GM18520 (cell line): ENCODE data around the gene OBSCN.

Source experiments
- ATAC-seq: cut with Tn5 transposase; IDR thresholded peaks from one replicate; pipeline ENCODE4 v1.9.1; 2021; ENCODE audit not compliant: unreplicated experiment

The OBSCN gene

DNA sequence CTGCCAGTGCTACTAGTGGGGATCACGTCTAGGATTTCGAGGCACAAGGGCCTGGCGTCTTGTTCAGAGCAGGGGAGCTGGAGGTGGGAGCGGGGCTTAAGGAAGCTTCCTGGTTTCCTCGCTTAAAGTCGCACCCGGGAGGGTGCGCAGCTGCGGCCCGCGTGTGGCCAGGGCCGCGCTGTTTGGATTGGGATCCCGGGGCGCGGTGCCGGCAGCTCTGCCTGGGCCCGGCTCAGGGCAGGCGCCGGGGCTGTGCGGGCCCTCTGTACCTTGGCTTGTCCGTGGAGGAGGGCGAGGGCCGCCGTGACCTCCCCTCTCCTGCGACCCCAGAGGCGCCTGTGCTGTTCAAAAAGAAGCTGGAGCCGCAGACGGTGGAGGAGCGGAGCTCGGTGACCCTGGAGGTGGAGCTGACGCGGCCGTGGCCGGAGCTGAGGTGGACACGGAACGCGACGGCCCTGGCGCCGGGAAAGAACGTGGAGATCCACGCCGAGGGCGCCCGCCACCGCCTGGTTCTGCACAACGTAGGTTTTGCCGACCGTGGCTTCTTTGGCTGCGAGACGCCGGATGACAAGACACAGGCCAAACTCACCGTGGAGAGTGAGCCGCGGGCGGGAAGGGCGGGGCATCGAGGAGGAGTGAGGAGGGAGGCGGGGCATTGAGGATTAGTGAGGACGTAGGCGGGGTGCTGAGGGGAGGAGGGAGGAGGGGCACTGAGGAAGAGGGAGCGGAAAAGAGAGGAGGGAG is 67.8 kb downstream of the OBSCN start:
- ATAC-seq = peak; percentile 42

DNA sequence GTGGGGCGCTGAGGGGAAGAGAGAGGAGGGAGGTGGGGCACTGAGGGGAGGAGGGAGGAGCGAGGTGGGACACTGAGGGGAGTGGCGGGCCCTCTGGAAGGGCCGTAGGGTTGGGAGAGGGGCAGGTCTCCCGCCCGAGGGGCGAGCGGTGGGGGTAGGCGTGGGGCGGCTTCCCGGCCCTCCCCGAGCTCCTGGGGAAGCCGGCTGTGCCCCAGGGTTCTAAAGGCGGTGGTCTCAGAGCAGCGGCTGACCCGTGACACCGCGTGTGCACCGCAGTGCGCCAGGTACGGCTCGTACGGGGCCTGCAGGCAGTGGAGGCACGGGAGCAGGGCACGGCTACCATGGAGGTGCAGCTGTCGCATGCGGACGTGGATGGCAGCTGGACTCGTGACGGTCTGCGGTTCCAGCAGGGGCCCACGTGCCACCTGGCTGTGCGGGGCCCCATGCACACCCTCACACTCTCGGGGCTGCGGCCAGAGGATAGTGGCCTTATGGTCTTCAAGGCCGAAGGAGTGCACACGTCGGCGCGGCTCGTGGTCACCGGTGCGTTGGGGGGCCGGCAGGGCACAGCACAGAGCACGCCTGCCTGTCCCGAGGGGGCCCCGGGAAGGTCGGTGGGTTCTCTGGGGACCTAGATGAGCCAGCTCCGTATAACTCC is 68.5 kb downstream of the OBSCN start:
- no peak for ATAC-seq

DNA sequence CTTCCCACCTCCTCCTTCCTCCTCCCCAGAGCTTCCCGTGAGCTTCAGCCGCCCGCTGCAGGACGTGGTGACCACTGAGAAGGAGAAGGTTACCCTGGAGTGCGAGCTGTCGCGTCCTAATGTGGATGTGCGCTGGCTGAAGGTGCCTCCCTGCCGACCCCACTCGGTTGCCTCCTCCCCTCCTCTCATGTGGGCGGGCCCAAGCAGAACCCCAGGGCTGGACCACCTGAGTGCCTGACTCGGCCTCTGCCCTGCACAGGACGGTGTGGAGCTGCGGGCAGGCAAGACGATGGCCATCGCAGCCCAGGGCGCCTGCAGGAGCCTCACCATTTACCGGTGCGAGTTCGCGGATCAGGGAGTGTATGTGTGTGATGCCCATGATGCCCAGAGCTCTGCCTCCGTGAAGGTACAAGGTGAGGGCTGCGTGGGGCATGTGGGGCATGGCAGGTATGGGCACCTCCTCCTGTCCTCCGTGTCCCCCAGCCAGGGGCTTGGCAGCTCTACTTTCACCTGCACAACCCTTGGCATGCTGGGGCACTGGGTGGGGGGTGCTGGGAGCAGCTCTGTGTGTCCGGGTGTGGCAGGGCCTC is 69.2 kb downstream of the OBSCN start:
- no peak for ATAC-seq

GRCh38 chr1:228277491-228278431 is 69.9 kb downstream of the OBSCN start:
- ATAC-seq = no peak

GRCh38 chr1:228278432-228278941 is 70.6 kb downstream of the OBSCN start:
- no peak for ATAC-seq

DNA sequence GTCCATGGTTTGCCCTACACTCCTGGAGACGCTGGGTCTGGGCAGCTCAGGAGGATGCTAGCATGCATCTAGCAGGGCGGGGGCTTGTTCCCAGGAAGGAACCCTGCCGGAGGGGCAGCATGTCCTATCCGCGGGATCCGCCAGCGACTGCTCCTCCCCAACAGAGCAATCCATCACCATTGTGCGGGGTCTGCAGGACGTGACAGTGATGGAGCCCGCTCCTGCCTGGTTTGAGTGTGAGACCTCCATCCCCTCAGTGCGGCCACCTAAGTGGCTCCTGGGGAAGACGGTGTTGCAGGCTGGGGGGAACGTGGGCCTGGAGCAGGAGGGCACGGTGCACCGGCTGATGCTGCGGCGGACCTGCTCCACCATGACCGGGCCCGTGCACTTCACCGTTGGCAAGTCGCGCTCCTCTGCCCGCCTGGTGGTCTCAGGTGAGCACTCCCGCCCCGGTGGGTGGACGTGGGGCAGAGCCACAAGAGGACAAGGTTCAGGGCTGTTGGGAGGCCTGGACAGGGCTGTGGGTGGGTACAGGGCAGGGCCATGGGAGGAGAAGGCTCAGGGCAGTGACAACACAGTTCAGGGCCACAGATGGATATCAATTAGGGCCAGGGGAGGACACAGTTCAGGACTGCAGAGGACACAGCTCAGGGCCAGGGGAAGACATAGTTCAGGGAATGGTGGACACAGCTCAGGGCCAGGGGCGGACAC is 71.3 kb downstream of the OBSCN start:
- no peak for ATAC-seq

DNA sequence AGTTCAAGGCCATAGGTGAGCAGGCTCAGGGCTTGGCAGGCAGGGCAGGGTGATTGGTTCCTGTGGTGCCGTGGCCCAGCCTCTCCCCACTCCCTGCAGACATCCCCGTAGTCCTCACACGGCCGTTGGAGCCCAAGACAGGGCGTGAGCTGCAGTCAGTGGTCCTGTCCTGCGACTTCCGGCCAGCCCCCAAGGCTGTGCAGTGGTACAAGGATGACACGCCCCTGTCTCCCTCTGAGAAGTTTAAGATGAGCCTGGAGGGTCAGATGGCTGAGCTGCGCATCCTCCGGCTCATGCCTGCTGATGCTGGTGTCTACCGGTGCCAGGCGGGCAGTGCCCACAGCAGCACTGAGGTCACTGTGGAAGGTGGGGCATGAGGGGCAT is 71.9 kb downstream of the OBSCN start:
- ATAC-seq = no peak

DNA sequence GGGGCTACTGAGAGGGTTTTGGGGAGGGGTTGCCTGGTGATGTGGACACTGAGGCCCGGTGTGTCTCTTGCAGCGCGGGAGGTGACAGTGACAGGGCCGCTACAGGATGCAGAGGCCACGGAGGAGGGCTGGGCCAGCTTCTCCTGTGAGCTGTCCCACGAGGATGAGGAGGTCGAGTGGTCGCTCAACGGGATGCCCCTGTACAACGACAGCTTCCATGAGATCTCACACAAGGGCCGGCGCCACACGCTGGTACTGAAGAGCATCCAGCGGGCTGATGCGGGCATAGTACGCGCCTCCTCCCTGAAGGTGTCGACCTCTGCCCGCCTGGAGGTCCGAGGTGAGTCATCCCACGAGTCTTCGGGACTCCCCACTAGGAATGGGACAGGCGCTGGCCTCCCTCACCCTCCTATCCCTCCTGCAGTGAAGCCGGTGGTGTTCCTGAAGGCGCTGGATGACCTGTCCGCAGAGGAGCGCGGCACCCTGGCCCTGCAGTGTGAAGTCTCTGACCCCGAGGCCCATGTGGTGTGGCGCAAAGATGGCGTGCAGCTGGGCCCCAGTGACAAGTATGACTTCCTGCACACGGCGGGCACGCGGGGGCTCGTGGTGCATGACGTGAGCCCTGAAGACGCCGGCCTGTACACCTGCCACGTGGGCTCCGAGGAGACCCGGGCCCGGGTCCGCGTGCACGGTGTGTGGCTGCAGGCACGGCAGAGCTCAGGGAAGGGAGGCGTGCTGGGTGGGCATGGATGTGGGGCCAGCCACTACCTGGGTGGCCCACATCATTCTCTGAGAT is 72.5 kb downstream of the OBSCN start:
- ATAC-seq = no peak

DNA sequence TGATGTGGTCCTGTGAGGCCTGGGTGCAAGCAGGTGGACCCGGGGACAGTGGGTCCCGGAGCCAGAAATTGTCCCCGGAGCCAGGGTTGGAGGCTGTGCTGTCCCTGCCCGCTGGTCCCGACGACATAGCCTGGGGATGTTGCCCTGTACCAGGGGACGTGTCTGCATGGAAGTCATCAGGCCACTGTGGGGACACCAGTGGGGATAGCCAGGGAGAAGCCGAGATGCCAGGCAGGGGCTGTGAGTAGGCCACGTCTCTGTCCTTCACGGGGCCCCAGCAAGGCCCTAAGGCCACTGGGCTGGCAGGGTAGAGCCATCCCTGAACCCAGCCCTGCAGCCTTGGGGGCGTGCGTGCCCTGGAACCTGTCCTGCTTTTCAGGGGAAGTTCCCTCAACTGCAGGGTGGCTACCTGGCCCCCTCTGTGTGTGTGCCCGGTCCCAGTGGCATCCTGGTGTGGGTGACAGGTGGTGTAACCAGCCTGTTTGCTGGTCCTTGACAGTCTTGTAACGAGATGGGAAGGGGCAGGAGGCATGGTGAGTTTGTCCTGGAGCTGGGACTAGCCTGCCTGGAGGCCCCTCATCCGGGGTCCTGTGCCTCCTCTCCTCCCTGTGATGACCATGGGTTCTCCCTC is 73.2 kb downstream of the OBSCN start:
- no peak for ATAC-seq

DNA sequence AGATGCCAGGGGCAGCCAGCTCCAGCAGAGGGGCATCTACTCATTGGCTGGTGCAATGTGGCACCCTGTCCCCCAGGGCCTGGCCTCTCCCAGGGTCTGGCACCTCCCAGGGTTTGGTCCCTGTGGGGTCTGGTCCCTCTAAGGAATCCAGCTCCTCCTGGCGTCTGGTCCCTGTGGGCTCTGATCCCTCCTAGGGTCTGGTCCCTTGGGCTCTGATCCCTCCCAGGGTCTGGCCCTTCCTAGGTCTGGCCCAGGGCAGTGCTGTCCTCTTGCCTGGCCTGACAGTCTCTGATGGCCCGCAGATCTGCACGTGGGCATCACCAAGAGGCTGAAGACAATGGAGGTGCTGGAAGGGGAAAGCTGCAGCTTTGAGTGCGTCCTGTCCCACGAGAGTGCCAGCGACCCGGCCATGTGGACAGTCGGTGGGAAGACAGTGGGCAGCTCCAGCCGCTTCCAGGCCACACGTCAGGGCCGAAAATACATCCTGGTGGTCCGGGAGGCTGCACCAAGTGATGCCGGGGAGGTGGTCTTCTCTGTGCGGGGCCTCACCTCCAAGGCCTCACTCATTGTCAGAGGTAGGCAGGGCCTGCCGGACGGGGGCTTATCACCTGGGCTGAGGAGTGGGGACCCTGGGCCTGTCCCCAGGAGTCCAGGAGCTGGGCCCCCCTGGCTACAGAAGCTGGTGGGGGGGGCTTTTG is 73.9 kb downstream of the OBSCN start:
- no peak for ATAC-seq

GRCh38 chr1:228282329-228283042 is 74.6 kb downstream of the OBSCN start:
- ATAC-seq = no peak

DNA sequence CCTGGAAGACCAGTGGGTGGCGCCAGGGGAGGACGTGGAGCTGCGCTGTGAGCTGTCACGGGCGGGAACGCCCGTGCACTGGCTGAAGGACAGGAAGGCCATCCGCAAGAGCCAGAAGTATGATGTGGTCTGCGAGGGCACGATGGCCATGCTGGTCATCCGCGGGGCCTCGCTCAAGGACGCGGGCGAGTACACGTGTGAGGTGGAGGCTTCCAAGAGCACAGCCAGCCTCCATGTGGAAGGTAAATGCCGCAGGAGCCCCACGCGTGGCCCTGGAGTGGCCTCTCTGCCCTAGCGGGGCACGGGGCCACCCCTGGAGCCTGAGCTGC is 75.2 kb downstream of the OBSCN start:
- ATAC-seq = no peak

DNA sequence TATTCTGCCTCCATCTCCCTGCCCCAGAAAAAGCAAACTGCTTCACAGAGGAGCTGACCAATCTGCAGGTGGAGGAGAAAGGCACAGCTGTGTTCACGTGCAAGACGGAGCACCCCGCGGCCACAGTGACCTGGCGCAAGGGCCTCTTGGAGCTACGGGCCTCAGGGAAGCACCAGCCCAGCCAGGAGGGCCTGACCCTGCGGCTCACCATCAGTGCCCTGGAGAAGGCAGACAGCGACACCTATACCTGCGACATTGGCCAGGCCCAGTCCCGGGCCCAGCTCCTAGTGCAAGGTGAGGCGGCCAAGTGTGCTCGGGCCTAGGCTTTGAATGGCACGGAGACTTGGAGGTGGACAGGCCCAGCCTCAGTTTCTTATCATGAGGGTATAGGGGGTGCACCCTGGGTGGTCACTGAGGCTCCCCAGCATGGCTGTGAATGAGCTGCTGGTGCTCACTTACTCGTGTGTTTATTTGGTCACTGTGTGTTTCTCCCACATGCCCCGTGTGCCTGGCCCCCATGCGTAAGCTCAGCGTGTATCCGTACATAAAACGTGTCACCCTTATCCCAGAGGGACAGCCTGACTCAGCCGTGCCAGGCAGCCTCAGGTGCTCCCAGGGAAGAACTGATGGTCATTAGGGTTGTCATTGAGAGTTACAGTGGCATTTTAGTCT is 75.8 kb downstream of the OBSCN start:
- no peak for ATAC-seq

DNA sequence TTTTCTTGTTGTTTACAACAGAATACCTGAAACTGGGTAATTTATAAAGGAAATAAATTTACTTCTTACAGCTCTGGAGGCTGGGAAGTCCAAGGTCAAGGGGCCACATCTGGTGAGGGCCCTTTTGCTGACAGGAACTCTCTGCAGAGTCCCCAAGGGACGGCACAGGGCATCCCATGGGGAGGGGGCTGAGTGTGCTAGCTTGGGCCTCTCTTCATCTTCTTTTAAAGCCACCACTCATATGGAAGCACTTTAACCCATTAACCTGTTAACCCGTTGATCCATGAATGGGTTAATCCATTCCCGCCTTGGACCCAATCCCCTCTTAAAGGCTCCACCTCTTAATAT is 76.3 kb downstream of the OBSCN start:
- no peak for ATAC-seq

DNA sequence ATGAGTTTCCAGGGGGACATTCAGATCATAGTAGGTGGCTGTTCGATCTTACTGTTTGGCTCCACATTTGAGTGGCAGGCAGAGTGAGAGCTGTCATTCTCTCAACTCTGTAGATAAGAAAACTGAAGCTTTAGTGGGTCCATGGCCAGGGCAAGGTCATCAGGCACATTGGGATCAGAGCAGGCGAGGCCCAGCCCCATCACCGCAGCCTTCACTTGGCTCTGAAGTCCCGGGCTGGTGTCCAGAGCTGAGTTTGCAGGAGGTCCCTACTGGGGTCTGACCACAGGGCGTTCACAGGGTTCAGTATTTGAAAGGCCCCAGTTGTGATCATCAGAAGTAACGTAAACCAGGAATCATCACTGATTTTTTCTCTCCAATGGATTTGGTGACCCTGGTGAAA is 76.7 kb downstream of the OBSCN start:
- ATAC-seq = no peak

DNA sequence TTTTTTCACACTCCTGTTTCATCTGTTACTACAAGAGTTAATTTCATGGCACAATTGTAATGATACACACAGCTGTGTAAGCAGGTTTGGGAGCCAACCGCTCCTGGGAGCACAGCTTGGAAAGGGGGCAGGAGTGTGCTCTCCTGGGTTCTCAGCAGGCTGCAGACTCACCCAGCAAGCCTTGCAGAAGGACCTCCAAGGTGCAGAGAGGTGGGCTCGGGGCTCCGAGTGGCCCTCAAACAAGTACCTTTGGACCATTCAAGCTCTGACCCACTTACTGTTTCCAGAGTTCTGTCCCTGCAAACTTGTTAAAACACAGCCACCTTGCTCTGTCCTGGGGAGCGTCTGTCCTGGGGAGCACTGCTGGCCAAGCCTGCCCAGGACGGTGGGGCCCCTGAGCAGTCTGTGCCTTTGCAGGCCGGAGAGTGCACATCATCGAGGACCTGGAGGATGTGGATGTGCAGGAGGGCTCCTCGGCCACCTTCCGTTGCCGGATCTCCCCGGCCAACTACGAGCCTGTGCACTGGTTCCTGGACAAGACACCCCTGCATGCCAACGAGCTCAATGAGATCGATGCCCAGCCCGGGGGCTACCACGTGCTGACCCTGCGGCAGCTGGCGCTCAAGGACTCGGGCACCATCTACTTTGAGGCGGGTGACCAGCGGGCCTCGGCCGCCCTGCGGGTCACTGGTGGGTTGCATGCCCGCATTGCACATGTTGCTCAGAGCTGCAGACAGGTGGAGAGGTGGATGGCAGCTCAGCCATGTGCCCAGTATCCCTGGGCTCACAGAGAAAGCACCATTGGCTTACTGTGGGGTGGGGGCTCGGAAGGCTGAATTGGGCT is 78.0 kb downstream of the OBSCN start:
- no peak for ATAC-seq
